GM12872 (cell line): ENCODE results near the gene ADIG.

Experiments
- TF ChIP-seq, protein P1 (sequence below): IDR thresholded peaks from 3 replicates; pipeline ENCODE4 v1.5.1; 2011; ENCODE audit warnings: low read depth, mild to moderate bottlenecking, low read length, moderate library complexity; ENCODE audit not compliant: insufficient read depth

Gene ADIG

DNA sequence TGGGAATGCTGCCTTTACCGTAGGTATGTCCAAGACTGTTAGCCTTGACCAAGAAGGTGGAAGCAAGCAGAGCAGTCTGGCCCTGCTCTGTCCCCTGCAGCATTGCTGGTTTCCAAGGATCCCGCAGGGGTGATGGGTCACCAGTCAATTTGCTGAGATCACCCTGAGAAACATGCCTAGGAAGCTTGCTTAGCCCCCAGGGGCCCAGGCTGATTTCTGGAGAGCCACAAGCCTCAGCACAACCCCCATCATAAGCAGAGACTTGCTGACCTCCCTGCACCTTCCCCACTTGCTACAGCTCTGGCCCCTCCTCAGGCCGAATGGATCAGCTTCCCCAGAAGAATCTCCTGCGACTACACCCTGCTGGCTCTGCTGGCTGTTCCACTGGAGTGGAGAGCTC lies 42.1 kb downstream of the ADIG start:
- TF ChIP-seq, protein P1, sequence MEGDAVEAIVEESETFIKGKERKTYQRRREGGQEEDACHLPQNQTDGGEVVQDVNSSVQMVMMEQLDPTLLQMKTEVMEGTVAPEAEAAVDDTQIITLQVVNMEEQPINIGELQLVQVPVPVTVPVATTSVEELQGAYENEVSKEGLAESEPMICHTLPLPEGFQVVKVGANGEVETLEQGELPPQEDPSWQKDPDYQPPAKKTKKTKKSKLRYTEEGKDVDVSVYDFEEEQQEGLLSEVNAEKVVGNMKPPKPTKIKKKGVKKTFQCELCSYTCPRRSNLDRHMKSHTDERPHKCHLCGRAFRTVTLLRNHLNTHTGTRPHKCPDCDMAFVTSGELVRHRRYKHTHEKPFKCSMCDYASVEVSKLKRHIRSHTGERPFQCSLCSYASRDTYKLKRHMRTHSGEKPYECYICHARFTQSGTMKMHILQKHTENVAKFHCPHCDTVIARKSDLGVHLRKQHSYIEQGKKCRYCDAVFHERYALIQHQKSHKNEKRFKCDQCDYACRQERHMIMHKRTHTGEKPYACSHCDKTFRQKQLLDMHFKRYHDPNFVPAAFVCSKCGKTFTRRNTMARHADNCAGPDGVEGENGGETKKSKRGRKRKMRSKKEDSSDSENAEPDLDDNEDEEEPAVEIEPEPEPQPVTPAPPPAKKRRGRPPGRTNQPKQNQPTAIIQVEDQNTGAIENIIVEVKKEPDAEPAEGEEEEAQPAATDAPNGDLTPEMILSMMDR: no peak

DNA sequence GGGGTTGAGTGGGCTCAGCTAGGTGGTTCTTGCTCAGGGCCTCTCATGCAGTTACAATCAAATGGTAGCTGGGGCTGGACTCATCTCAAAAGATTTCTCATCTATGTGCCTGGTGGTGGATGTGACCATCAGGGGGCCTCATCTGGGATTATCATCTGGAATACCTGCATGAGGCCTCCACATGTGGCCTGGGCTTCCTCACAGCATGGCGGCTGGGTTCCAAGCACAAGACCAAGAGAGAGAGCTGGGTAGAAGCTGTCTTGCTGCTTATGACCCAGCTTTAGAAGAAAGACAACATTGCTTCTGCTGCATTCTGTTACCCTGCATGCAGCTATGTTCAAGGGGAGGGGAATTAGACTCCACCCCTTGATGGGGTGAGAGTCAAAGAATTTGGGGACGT lies 43.1 kb downstream of the ADIG start:
- TF ChIP-seq, protein P1: no peak

DNA sequence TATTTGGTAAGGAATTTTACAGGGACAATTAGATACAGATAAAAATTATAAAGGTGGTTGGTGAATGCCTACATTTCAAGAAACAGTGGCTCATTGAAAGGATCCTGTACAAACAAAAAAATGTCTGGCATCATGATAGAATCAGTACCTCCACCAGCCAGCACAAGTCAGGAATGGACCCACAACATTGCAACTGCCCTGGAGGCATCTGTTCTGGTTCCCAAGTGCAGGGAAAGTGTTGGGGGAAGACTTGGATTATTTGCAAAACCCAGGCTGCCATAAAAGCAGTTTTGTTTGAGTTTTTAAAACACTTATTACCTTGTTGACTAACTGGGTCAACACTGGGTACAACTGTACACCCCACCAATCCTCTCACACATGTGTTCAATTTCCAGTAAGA lies 44.9 kb downstream of the ADIG start:
- TF ChIP-seq, protein P1: no peak

DNA sequence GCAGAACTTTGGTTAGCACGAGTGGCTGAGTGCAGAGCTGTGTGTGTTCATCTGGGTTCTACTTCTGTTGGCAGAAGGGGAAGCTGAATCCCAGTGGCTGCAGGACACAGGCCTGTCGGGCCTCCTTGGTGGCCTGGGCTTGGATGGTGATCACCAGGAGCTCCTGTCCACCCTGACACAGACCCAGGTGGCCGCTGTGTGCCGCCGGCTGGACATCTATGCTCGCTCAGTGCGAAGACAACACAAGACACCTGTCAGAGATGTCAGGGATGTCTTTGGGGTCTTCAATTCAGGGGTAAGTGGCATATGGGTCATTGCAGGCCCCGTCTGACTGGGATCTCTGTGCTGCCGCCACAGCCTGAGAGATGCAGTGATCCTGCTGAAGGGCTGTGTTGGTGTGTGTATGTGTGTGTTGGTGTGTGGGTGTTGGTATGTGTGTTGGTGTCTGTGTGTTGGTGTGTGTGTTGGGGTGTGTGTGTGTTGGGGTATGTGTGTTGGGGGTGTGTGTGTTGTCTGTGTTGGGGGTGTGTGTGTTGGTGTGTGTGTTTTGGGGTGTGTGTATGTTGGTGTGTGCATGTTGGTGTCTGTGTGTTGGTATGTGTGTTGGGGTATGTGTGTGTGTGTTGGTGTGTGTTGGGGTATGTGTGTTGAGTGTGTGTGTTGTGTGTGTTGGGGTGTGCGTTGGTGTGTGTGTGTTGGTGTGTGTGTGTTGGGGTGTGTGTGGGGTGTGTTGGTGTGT lies 46.1 kb downstream of the ADIG start:
- TF ChIP-seq, protein P1: no peak

DNA sequence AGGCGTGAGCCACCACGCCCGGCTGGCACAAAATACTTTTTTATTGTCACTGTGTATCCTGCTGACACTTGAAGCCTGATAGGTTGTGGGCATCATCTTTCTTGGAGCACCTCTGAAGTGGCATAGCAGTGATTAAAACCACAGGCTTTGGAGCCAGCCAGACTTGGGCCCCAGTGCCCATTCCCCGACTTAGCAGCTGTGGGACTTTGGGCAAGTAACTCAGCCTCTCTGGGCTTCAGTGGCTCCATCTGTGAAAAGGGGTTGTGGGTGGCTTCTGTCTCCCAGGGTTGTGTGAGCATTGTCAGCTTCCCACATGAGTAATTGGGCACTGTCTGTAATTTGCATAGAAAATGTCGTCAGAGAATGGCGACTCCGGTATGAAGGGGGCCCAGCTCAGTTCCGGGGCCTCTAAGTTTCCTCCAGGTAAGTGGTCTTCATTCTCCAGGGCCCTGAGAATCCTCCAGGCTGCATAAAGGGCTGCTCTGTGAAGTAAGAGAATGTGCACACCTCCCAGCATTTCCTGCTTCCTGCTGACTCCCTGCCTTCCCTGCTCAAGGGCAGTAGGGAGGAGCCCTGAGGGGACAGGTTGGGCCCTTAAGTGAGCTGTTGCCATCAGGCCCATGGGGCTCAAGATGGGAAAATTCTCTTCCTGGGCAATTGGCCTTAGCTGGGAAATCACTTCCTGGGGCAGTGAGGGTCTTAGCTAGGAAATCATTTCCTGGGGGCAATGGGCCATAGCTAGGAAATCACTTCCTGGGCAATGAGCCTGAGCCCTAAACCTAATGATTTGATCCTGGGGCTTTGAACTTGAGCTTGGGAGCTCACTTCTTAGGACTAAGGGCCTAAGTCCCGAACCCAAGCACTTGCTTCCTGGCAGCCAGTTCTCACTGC lies 47.8 kb downstream of the ADIG start:
- TF ChIP-seq, protein P1: no peak

GRCh38 chr20:38629979-38630378 lies 49.0 kb downstream of the ADIG start:
- TF ChIP-seq, protein P1: no peak

DNA sequence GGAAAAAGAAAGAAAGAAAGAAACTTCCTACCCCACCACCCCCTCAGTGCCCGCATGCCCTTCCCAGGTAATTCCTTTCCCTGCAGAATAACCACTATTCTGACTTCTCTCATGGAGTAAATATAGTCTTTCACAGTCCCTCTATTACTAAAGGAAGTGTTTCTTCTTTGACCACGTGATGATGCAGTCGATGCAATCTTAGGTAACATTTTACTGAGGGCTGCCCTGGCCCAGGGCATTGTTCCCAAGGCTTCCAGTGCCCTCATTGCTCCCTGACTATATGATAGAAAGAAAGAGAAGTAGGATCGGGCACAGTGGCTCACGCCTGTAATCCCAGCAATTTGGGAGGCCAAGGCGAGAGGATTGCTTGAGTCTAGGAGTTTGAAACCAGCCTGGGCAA lies 49.7 kb downstream of the ADIG start:
- TF ChIP-seq, protein P1: no peak
